Chondrocyte (in vitro differentiated cells): ENCODE measurements around the gene TRABD2A. TPM values are rescaled to one million over a fixed set of nuclear protein-coding genes. Genes with fewer than 3 reads are reported as not detected.
"Not testable (repeated sequence)": the region's sequence is repeated elsewhere in the genome, so short reads cannot be mapped to it uniquely, and the experiment has no call there.

Experiments
- DNase-seq: peaks from one replicate; pipeline ENCODE4 v3.0.0; 2021; ENCODE audit warnings: mixed read lengths, low spot score
- H3K27ac Mint-ChIP-seq: one replicate; pipeline ENCODE4 v1.8.0; 2021; ENCODE audit warnings: mild to moderate bottlenecking, moderate library complexity, mixed read lengths; ENCODE audit not compliant: unreplicated experiment
- H3K27me3 Mint-ChIP-seq: 2 replicates; pipeline ENCODE4 v1.8.0; 2021; ENCODE audit warnings: low read depth, mixed read lengths
- H3K36me3 Mint-ChIP-seq: 2 replicates; pipeline ENCODE4 v1.8.0; 2021; ENCODE audit warnings: low read depth, mixed read lengths
- H3K4me1 Mint-ChIP-seq: 2 replicates; pipeline ENCODE4 v1.8.0; 2021; ENCODE audit warnings: low read depth, mild to moderate bottlenecking, mixed read lengths
- H3K4me3 Mint-ChIP-seq: one replicate; pipeline ENCODE4 v1.8.0; 2021; ENCODE audit warnings: mild to moderate bottlenecking, moderate library complexity, mixed read lengths; ENCODE audit not compliant: unreplicated experiment
- H3K9me3 Mint-ChIP-seq: 2 replicates; pipeline ENCODE4 v1.8.0; 2021; ENCODE audit warnings: low read depth, mixed read lengths
- total RNA-seq: library from RNA; stranded (reverse); gene quantifications from 3 replicates; pipeline ENCODE4 v1.2.1, GENCODE V29; 2021
- TF ChIP-seq, protein P1 (sequence below): fragments of 200-600 bp; sonication (generic); IDR thresholded peaks from 2 replicates; pipeline ENCODE4 v1.5.0; 2021; ENCODE audit warnings: antibody characterized with exemption, mild to moderate bottlenecking, moderate library complexity

TRABD2A gene
- total RNA-seq, 1 donor from 2014 or later = 0.37 TPM

GRCh38 chr2:84924173-84925106, 43.6 kb upstream of the TRABD2A start:
- Mint-ChIP-seq H3K27ac (no peak overlapping the region), H3K27me3 (no peaks in the 10 kb centered on the region), H3K36me3 (no peaks in the 10 kb centered on the region), H3K4me1 (peaks cover 37% of the 10 kb centered on the region), H3K9me3 (no peaks in the 10 kb centered on the region), H3K4me3 (no peak overlapping the region)
- DNase-seq = no peak
- TF ChIP-seq, protein P1, sequence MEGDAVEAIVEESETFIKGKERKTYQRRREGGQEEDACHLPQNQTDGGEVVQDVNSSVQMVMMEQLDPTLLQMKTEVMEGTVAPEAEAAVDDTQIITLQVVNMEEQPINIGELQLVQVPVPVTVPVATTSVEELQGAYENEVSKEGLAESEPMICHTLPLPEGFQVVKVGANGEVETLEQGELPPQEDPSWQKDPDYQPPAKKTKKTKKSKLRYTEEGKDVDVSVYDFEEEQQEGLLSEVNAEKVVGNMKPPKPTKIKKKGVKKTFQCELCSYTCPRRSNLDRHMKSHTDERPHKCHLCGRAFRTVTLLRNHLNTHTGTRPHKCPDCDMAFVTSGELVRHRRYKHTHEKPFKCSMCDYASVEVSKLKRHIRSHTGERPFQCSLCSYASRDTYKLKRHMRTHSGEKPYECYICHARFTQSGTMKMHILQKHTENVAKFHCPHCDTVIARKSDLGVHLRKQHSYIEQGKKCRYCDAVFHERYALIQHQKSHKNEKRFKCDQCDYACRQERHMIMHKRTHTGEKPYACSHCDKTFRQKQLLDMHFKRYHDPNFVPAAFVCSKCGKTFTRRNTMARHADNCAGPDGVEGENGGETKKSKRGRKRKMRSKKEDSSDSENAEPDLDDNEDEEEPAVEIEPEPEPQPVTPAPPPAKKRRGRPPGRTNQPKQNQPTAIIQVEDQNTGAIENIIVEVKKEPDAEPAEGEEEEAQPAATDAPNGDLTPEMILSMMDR = no peak

DNA sequence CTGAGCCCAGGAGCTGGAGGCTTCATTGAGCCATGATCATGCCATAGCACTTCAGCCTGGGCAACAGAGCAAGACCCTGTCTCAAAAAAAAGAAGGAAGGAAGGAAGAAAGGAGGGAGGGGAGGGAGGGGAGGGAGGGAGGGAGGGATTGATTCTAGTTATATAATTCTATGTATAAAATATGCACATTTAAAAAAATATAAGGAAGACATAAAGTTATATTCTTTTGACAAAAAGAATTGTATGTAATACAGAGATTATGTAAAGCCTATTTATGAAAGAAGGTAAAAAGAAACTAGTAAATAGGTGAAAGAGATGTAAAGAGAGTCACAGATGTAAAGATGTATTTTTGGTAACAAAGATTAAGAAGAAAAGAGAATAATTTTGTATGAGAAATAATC, 42.1 kb upstream of the TRABD2A start:
- Mint-ChIP-seq H3K27ac (no peak overlapping the region), H3K27me3 (no peaks in the 10 kb centered on the region), H3K36me3 (no peaks in the 10 kb centered on the region), H3K9me3 (no peaks in the 10 kb centered on the region), H3K4me1 (peaks cover 40% of the 10 kb centered on the region), H3K4me3 (no peak overlapping the region)
- no peak for DNase-seq
- TF ChIP-seq, protein P1 = no peak

DNA sequence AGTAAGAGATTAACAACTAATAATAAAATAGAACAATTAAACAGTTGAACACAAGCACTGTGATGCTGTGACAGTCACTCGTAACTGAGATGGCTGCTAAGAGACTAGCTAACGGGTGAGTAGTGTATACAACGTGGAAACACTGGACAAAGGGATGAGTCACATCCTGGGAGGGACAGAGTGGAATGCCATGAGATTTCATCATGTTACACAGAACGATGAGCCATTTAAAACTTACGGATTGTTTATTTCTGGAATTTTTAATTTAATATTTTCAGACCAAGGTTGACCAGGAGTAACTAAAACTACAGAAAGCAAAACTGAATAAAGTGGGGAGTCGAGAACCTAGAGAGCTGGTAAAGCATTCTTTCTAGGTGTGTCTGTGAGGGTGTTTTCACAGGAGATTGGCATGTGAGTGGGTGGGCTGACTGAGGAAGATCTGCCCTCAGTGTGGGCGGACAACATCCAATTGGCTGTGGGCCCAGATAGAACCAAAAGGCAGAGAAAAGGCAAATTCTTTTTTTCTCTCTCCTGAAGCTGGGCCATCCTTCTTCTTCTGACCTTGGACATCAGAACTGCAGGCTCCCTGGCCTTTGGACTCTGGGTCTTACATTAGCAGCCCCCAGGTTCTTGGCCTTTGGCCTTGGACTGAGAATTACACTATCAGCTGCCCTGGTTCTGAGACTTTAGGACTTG, 39.1 kb upstream of the TRABD2A start:
- peaks cover 16% of the 10 kb centered on the region for H3K4me1 Mint-ChIP-seq
- no peaks in the 10 kb centered on the region for H3K36me3 Mint-ChIP-seq
- no peaks in the 10 kb centered on the region for H3K9me3 Mint-ChIP-seq
- TF ChIP-seq, protein P1 = no peak
- DNase-seq = no peak
- H3K27me3 Mint-ChIP-seq = no peaks in the 10 kb centered on the region
- H3K27ac Mint-ChIP-seq = peak overlapping the region; percentile 98
- peak overlapping the region; percentile 59 for H3K4me3 Mint-ChIP-seq

DNA sequence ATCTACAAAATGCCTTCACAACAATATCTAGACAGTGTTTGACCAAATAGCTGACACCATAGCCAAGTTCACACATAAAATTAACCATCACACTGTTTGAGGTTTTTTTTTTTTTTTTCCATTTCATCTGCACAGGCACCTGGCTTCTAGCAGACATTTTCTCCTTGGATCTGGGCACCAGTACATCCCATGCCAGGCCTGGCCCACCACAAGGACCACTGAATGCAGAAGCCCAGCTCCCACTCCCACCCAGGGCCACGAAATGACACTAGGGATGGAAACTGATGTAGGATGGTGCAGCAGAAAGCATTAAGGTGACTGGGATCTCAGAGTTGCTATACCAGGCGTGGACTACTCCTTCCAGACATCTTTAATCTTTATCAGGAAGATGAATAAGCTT, 37.5 kb upstream of the TRABD2A start:
- Mint-ChIP-seq H3K4me3 (no peak overlapping the region), H3K36me3 (no peaks in the 10 kb centered on the region), H3K27ac (peak overlapping the region; percentile 42), H3K27me3 (no peaks in the 10 kb centered on the region), H3K9me3 (no peaks in the 10 kb centered on the region), H3K4me1 (peaks cover 16% of the 10 kb centered on the region)
- DNase-seq = no peak
- TF ChIP-seq, protein P1 = no peak

- not testable (repeated sequence) for H3K27ac Mint-ChIP-seq, H3K4me3 Mint-ChIP-seq
Measured at GRCh38 chr2:84917821-84918220, 36.9 kb upstream of the TRABD2A start.

DNA sequence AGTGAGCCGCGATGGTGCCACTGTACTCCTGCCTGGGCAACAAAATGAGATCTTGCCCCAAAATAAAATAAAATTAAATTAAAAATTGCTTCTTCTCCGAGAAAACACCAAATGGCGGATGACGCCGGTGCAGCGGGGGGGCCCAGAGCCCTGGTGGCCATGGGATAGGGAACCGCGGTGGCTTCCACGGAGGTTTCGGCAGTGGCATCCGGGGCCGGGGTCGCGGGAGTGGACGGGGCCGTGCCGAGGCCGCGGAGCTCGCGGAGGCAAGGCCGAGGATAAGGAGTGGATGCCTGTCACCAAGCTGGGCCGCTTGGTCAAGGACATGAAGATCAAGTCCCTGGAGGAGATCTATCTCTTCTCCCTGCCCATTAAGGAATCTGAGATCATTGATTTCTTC, 34.8 kb upstream of the TRABD2A start:
- DNase-seq, H3K4me3 Mint-ChIP-seq, H3K27ac Mint-ChIP-seq, H3K27me3 Mint-ChIP-seq, H3K36me3 Mint-ChIP-seq, H3K9me3 Mint-ChIP-seq: not testable (repeated sequence)
- H3K4me1 Mint-ChIP-seq = peaks cover 19% of the 10 kb centered on the region

More at GRCh38 chr2:84917821-84918220, 36.9 kb upstream of the TRABD2A start:
- not testable (repeated sequence) for H3K36me3 Mint-ChIP-seq, H3K9me3 Mint-ChIP-seq, H3K27me3 Mint-ChIP-seq, DNase-seq
- H3K4me1 Mint-ChIP-seq = peaks cover 16% of the 10 kb centered on the region
